B cell (primary cell): ENCODE data around the gene RSPH6A. TPM values are rescaled to one million over a fixed set of nuclear protein-coding genes. Genes with fewer than 3 reads are reported as not detected.

Source experiments
- ATAC-seq: fragments of 200-7000 bp; cut with Tn5 transposase; one replicate; pipeline ENCODE4 v1.10.0; 2021; ENCODE audit warnings: low read depth, mild to moderate bottlenecking, moderate number of reproducible peaks, moderate library complexity
- CTCF ChIA-PET: fragments of 350-600 bp; sonication (Branson Sonifier 250); formaldehyde crosslinking; loops from one replicate; lab custom pipeline; 2021; ENCODE audit warnings: antibody characterized with exemption, inconsistent platforms; lab: Charles Lee
- POLR2A ChIA-PET: fragments of 350-600 bp; sonication (Branson Sonifier 250); formaldehyde crosslinking; loops from one replicate; lab custom pipeline; 2021; ENCODE audit warnings: antibody characterized with exemption; lab: Charles Lee
- DNase-seq: peaks from one replicate; pipeline ENCODE4 v3.0.0; 2013
- H2AFZ ChIP-seq: 2 replicates; pipeline ENCODE4 v1.6.1; 2012; ENCODE audit warnings: mild to moderate bottlenecking, low read depth, low read length; ENCODE audit not compliant: insufficient read depth, poor library complexity, severe bottlenecking
- H3K27ac ChIP-seq, 2 donors: 1 replicate in 1 of 2; 2 replicates in 1 of 2; pipeline ENCODE4 v1.5.1; 2012 to 2013; ENCODE audit warnings: low read length in 2 of 2, mild to moderate bottlenecking in 2 of 2, moderate library complexity in 1 of 2
- H3K27me3 ChIP-seq, 4 experiments: fragments of 200-600 bp in 1 of 4; sonication (generic) in 1 of 4; replicated peaks in 1 of 4; 1 replicate in 2 of 4; 2 replicates in 2 of 4; pipeline versions ENCODE4 v1.6.1 to v1.7.0; 2013 to 2016; ENCODE audit warnings: low read length in 3 of 4, mild to moderate bottlenecking in 2 of 4, mixed read lengths in 1 of 4, moderate library complexity in 1 of 4; ENCODE audit not compliant: insufficient read depth in 4 of 4, control insufficient read depth in 3 of 4; ENCODE audit errors: control extremely low read depth in 1 of 4
- H3K36me3 ChIP-seq, 2 experiments: replicated peaks in 1 of 2; 1 replicate in 1 of 2; 2 replicates in 1 of 2; pipeline versions ENCODE4 v1.6.1 to v1.7.1; 2013; ENCODE audit warnings: low read length in 1 of 2; ENCODE audit not compliant: insufficient read depth in 2 of 2, control insufficient read depth in 1 of 2; ENCODE audit errors: control extremely low read depth in 1 of 2, extremely low read depth in 1 of 2
- H3K4me1 ChIP-seq, 2 donors: fragments of 200-600 bp in 1 of 2; sonication (generic) in 1 of 2; 1 replicate in 1 of 2; 2 replicates in 1 of 2; pipeline versions ENCODE4 v1.5.1 to v1.6.1; 2013 to 2017; ENCODE audit warnings: low read length in 2 of 2; ENCODE audit not compliant: control insufficient read depth in 2 of 2, insufficient read depth in 2 of 2
- H3K4me2 ChIP-seq: replicated peaks from 2 replicates; pipeline ENCODE3; 2012; ENCODE audit warnings: mild to moderate bottlenecking, low read depth, low read length; ENCODE audit not compliant: poor library complexity, severe bottlenecking
- H3K4me3 ChIP-seq, 5 experiments: fragments of 200-600 bp in 1 of 5; sonication (generic) in 1 of 5; 1 replicate in 3 of 5; 2 replicates in 2 of 5; pipeline versions ENCODE4 v1.5.1 to v1.7.0; 2011 to 2016; ENCODE audit warnings: low read length in 4 of 5, mild to moderate bottlenecking in 4 of 5, low read depth in 2 of 5, control low read depth in 1 of 5, moderate library complexity in 1 of 5; ENCODE audit not compliant: insufficient read depth in 1 of 5; ENCODE audit errors: control extremely low read depth in 1 of 5, extremely low read depth in 1 of 5
- H3K79me2 ChIP-seq: fragments of 200-600 bp; sonication (generic); one replicate; pipeline ENCODE4 v1.6.0; 2016; ENCODE audit warnings: low read length; ENCODE audit not compliant: control insufficient read depth, insufficient read depth
- H3K9ac ChIP-seq: fragments of 200-600 bp; sonication (generic); 2 replicates; pipeline ENCODE4 v1.6.1; 2017; ENCODE audit warnings: mild to moderate bottlenecking, low read length, moderate library complexity
- H3K9me3 ChIP-seq, 3 donors: one replicate each; pipeline versions ENCODE4 v1.6.1 to v1.7.1; 2013; ENCODE audit warnings: low read length in 2 of 3; ENCODE audit not compliant: control insufficient read depth in 2 of 3, insufficient read depth in 1 of 3; ENCODE audit errors: control extremely low read depth in 1 of 3
- H4K20me1 ChIP-seq: 2 replicates; pipeline ENCODE4 v1.6.0; 2012; ENCODE audit warnings: mild to moderate bottlenecking, low read length; ENCODE audit not compliant: insufficient read depth, control insufficient read depth, poor library complexity, severe bottlenecking
- H3K27ac Mint-ChIP-seq: one replicate; pipeline ENCODE4 v1.8.0; 2021; ENCODE audit warnings: mixed read lengths
- H3K27me3 Mint-ChIP-seq: one replicate; pipeline ENCODE4 v1.8.0; 2021; ENCODE audit warnings: mixed read lengths
- H3K4me1 Mint-ChIP-seq: one replicate; pipeline ENCODE4 v1.8.0; 2021; ENCODE audit warnings: mixed read lengths
- H3K4me3 Mint-ChIP-seq: one replicate; pipeline ENCODE4 v1.8.0; 2021; ENCODE audit warnings: mixed read lengths
- H3K9me3 Mint-ChIP-seq: one replicate; pipeline ENCODE4 v1.8.0; 2022; ENCODE audit warnings: mixed read lengths; ENCODE audit not compliant: insufficient read depth
- CTCF ChIP-seq: fragments of 200-600 bp; IDR thresholded peaks from one replicate; pipeline ENCODE4 v1.8.0; 2022; ENCODE audit warnings: antibody characterized with exemption, mild to moderate bottlenecking
- EZH2 ChIP-seq: IDR thresholded peaks from 2 replicates; pipeline ENCODE4 v1.6.1; 2012; ENCODE audit warnings: borderline replicate concordance, low read depth, mild to moderate bottlenecking, moderate library complexity, low read length; ENCODE audit not compliant: insufficient read depth, poor library complexity, severe bottlenecking
- WGBS: methylation state at CpG from one replicate; pipeline ENCODE4 v1.1.5; 2013; ENCODE audit warnings: missing lambda C conversion rate; ENCODE audit not compliant: insufficient coverage; 5-methylcytosine and 5-hydroxymethylcytosine counted together
- intact Hi-C: fragments of 100-400 bp; cut with micrococcal nuclease; formaldehyde crosslinking; loops from one replicate; pipeline ENCODE4 v1.10.0; 2022
- polyA plus RNA-seq: library from polyadenylated mRNA; depleted of rRNA; stranded (reverse); fragments of >200 nt; gene quantifications from 2 replicates; pipeline ENCODE4 v1.2.3, GENCODE V29; 2012
- total RNA-seq, 2 donors: library from RNA; stranded (reverse); fragments of 120-200 nt in 1 of 2; gene quantifications; 1 replicate in 1 of 2; 2 replicates in 1 of 2; pipeline versions ENCODE4 v1.2.3 to v1.2.4, GENCODE V29; 2013 to 2022

The RSPH6A gene
- total and polyA plus RNA-seq, 2 donors (not counting 1 experiment from before 2014, with no cell fraction given) = 0.03 to 0.62 TPM

- no peaks in the 10 kb centered on the region for H3K27me3 ChIP-seq
- peaks cover 22 to 83% of the 10 kb centered on the region in 2 experiments for H3K36me3 ChIP-seq
- H3K4me2 ChIP-seq = no peak overlapping the region
- Mint-ChIP-seq H3K27ac (no peak overlapping the region), H3K9me3 (no peaks in the 10 kb centered on the region), H3K27me3 (no peaks in the 10 kb centered on the region), H3K4me3 (no peak overlapping the region), H3K4me1 (no peaks in the 10 kb centered on the region)
- 100% methylated on average over 12 of the region's 13 CpGs for WGBS
- H2AFZ ChIP-seq = no peak overlapping the region
- no peak for TF ChIP-seq EZH2
- H3K9ac ChIP-seq = no peak overlapping the region
- intact Hi-C loops = no loop called here
- ATAC-seq (no peak), DNase-seq (no peak)
- no peaks in the 10 kb centered on the region for H3K4me1 ChIP-seq
- POLR2A ChIA-PET = no interaction called here
- peaks cover 41% of the 10 kb centered on the region for H3K79me2 ChIP-seq
- H3K4me3 ChIP-seq = no peak overlapping the region
- H3K9me3 ChIP-seq = no peaks in the 10 kb centered on the region
- H3K27ac ChIP-seq = no peak overlapping the region
- CTCF ChIA-PET = interaction anchor here (0.7 kb wide), 1 partner anchor 31 kb away, joined by 3 read pairs; no protein-coding TSS in a partner anchor
- H4K20me1 ChIP-seq = peaks cover 3% of the 10 kb centered on the region
Measured at GRCh38 chr19:45847663-45848062, 32.6 kb upstream of the RSPH6A start.

DNA sequence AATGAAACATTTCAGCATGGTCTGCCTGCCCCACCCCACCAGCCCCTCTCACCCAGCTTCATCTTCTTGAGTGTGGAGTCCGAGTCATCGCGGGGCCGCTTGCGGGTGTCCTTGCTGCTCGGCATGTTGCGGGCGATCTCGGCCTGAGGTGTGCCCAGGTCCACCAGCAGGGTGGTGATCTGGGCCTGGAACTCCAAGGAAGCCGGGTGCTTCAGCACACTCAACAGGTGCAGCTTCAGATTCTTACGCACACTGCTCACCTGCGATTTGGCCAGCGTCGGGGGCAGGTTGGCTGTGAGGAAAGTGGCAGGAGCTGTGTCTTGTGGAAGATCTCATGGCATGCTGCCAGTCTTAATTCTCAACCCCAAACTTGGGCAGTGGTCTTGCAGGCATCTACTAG, 27.1 kb upstream of the RSPH6A start:
- peaks cover 35% of the 10 kb centered on the region for H3K79me2 ChIP-seq
- CTCF ChIA-PET = no interaction called here
- Mint-ChIP-seq H3K27ac (no peak overlapping the region), H3K27me3 (no peaks in the 10 kb centered on the region), H3K4me3 (no peak overlapping the region), H3K9me3 (no peaks in the 10 kb centered on the region), H3K4me1 (no peaks in the 10 kb centered on the region)
- no peak overlapping the region for H2AFZ ChIP-seq
- H3K9me3 ChIP-seq = peaks cover 0 to 7% (median 0%) of the 10 kb centered on the region in 3 donors
- no peak for ATAC-seq
- no peak overlapping the region for H3K4me2 ChIP-seq
- TF ChIP-seq EZH2 (no peak), CTCF (no peak)
- intact Hi-C loops = no loop called here
- no peaks in the 10 kb centered on the region for H4K20me1 ChIP-seq
- POLR2A ChIA-PET = no interaction called here
- no peaks in the 10 kb centered on the region for H3K27me3 ChIP-seq
- no peak overlapping the region for H3K4me3 ChIP-seq
- peaks cover 27 to 69% of the 10 kb centered on the region in 2 experiments for H3K36me3 ChIP-seq
- H3K4me1 ChIP-seq = no peaks in the 10 kb centered on the region
- H3K9ac ChIP-seq = no peak overlapping the region
- 97% methylated on average over 10 of the region's 14 CpGs for WGBS
- no peak overlapping the region for H3K27ac ChIP-seq
- no peak for DNase-seq
